ENCODE measurements around the gene PKLR.
A peak's percentile ranks its signal among the peaks of the same experiment; 100 is the strongest.

The PKLR gene

GRCh38 chr1:155256058-155256852 is 45.0 kb downstream of the PKLR start:
- no peak overlapping the region for H3K4me3 ChIP-seq (replicated peaks; ENCODE audit: insufficient read depth, low read length)
- H3K27ac ChIP-seq (replicated peaks), result no peak overlapping the region

GRCh38 chr1:155255243-155256007 is 45.8 kb downstream of the PKLR start, which contains the start of gene ENTREP3:
TSS of gene ENTREP3 (minus strand) at chr1:155255483. CDS start at chr1:155254877, 606 bp downstream.
- H3K27me3 ChIP-seq (ENCODE audit: insufficient read depth, poor library complexity, severe bottlenecking), result no peaks in the 10 kb centered on the region
- peak; percentile 70 to 75 for DNase-seq (ENCODE audit: low read depth in 1 of 2, low spot score in 1 of 2)
- TF ChIP-seq POLR2AphosphoS5 (IDR thresholded peaks at IDR 0.05; ENCODE audit: low read depth) (peak; percentile 59; the same call in 1 of the 2 replicates), CTCF (IDR thresholded peaks at IDR 0.05; ENCODE audit: insufficient read depth, low read length) (no peak), SPI1 (IDR thresholded peaks at IDR 0.05; ENCODE audit: borderline replicate concordance, low read depth) (no peak)
- peak within 1 kb of the TSS; percentile 80 for H3K4me3 ChIP-seq (replicated peaks; ENCODE audit: insufficient read depth, low read length)
- H3K27ac ChIP-seq (replicated peaks), result peak within 1 kb of the TSS; percentile 48

More at GRCh38 chr1:155256058-155256852, 45.0 kb downstream of the PKLR start:
- TF ChIP-seq SPI1 (IDR thresholded peaks at IDR 0.05; ENCODE audit: borderline replicate concordance, low read depth) (no peak), POLR2AphosphoS5 (IDR thresholded peaks at IDR 0.05; ENCODE audit: low read depth) (no peak), GABPA (IDR thresholded peaks at IDR 0.05; ENCODE audit: low read depth) (no peak), REST (IDR thresholded peaks at IDR 0.05; ENCODE audit: insufficient replicate concordance, low read depth) (no peak), CTCF (IDR thresholded peaks at IDR 0.05; ENCODE audit: insufficient read depth, low read length) (no peak)
- no peaks in the 10 kb centered on the region for H3K27me3 ChIP-seq (ENCODE audit: insufficient read depth, poor library complexity, severe bottlenecking)
- no peak for DNase-seq (ENCODE audit: low read depth in 1 of 2, low spot score in 1 of 2)

- Histone ChIP-seq H3K27ac (replicated peaks) (peak overlapping the region; percentile 48), H3K27me3 (ENCODE audit: insufficient read depth, poor library complexity, severe bottlenecking) (no peaks in the 10 kb centered on the region), H3K4me3 (replicated peaks; ENCODE audit: insufficient read depth, low read length) (peak overlapping the region; percentile 80)
- TF ChIP-seq GABPA (IDR thresholded peaks at IDR 0.05; ENCODE audit: low read depth) (no peak), SPI1 (IDR thresholded peaks at IDR 0.05; ENCODE audit: borderline replicate concordance, low read depth) (no peak), CTCF (IDR thresholded peaks at IDR 0.05; ENCODE audit: insufficient read depth, low read length) (no peak), REST (IDR thresholded peaks at IDR 0.05; ENCODE audit: insufficient replicate concordance, low read depth) (no peak), POLR2AphosphoS5 (IDR thresholded peaks at IDR 0.05; ENCODE audit: low read depth) (no peak)
- no peak for DNase-seq (ENCODE audit: low read depth in 1 of 2, low spot score in 1 of 2)
Observed at GRCh38 chr1:155254714-155255242, 46.5 kb downstream of the PKLR start.
